IMR-90 (cell line): Measurements from ENCODE around the gene HECTD2. TPM values are rescaled to one million over a fixed set of nuclear protein-coding genes. Genes with fewer than 3 reads are reported as not detected.

Experiments used
- ATAC-seq: fragments of 200-7000 bp; cut with Tn5 transposase; 2 replicates; pipeline ENCODE4 v1.9.1; 2020; ENCODE audit warnings: low read depth, mild to moderate bottlenecking, moderate library complexity
- BruUV-seq: library from RNA; stranded (reverse); fragments of 400-500 nt; replicated peaks from 2 replicates; lab custom pipeline; 2021; lab: Mats Ljungman, UMichigan
- CTCF ChIA-PET: fragments of 300-600 bp; formaldehyde crosslinking; extraction: SDS; loops from one replicate; lab custom pipeline; 2021; ENCODE audit warnings: antibody characterized with exemption; lab: Yijun Ruan, JAX
- POLR2A ChIA-PET: fragments of 300-600 bp; sonication (Branson Sonifier 250); formaldehyde crosslinking; loops from one replicate; lab custom pipeline; 2022; ENCODE audit warnings: antibody characterized with exemption; ENCODE audit not compliant: unreplicated experiment; lab: Charles Lee
- DNase-seq: peaks from one replicate; pipeline ENCODE4 v3.0.0; 2013
- H2AFZ ChIP-seq: replicated peaks from 2 replicates; pipeline ENCODE3; 2013; ENCODE audit warnings: low read length, mild to moderate bottlenecking; ENCODE audit not compliant: poor library complexity
- H2AK5ac ChIP-seq: 2 replicates; pipeline ENCODE4 v1.6.1; 2013; ENCODE audit warnings: low read depth, low read length, inconsistent platforms
- H2AK9ac ChIP-seq: replicated peaks from 2 replicates; pipeline ENCODE3; 2013; ENCODE audit warnings: mild to moderate bottlenecking, low read depth, low read length, moderate library complexity; ENCODE audit not compliant: poor library complexity
- H2BK120ac ChIP-seq: 2 replicates; pipeline ENCODE4 v1.6.1; 2013; ENCODE audit warnings: low read depth, low read length, inconsistent platforms
- H2BK15ac ChIP-seq: 3 replicates; pipeline ENCODE4 v1.6.1; 2013; ENCODE audit warnings: low read depth, low read length, inconsistent platforms
- H2BK20ac ChIP-seq: 2 replicates; pipeline ENCODE4 v1.6.1; 2013; ENCODE audit warnings: low read depth, mild to moderate bottlenecking, inconsistent platforms, low read length, moderate library complexity
- H2BK5ac ChIP-seq: 2 replicates; pipeline ENCODE4 v1.6.1; 2013; ENCODE audit warnings: mild to moderate bottlenecking, low read depth, low read length, inconsistent platforms; ENCODE audit not compliant: poor library complexity, severe bottlenecking
- H3K14ac ChIP-seq: replicated peaks from 2 replicates; pipeline ENCODE4 v1.6.1; 2013; ENCODE audit warnings: low read depth, low read length, inconsistent platforms
- H3K18ac ChIP-seq: 2 replicates; pipeline ENCODE4 v1.6.1; 2013; ENCODE audit warnings: low read depth, low read length, control low read depth
- H3K23ac ChIP-seq: 2 replicates; pipeline ENCODE4 v1.6.1; 2013; ENCODE audit warnings: low read depth, low read length, inconsistent platforms
- H3K27ac ChIP-seq: 2 replicates; pipeline ENCODE4 v1.5.1; 2013; ENCODE audit warnings: mild to moderate bottlenecking, control low read depth, low read length; ENCODE audit not compliant: insufficient read depth
- H3K27me3 ChIP-seq: 2 replicates; pipeline ENCODE4 v1.6.1; 2013; ENCODE audit warnings: low read length; ENCODE audit not compliant: control insufficient read depth, insufficient read depth
- H3K36me3 ChIP-seq: 2 replicates; pipeline ENCODE4 v1.6.1; 2013; ENCODE audit warnings: low read length, mixed read lengths; ENCODE audit not compliant: control insufficient read depth, insufficient read depth
- H3K4ac ChIP-seq: 2 replicates; pipeline ENCODE4 v1.6.1; 2013; ENCODE audit warnings: low read depth, low read length, inconsistent platforms
- H3K4me1 ChIP-seq: 2 replicates; pipeline ENCODE4 v1.6.1; 2013; ENCODE audit warnings: low read length, mixed read lengths; ENCODE audit not compliant: control insufficient read depth, insufficient read depth
- H3K4me2 ChIP-seq: 2 replicates; pipeline ENCODE4 v1.6.1; 2013; ENCODE audit warnings: low read depth, mild to moderate bottlenecking, control low read depth, low read length, moderate library complexity
- H3K4me3 ChIP-seq: 2 replicates; pipeline ENCODE4 v1.5.1; 2013; ENCODE audit warnings: low read depth, mild to moderate bottlenecking, control low read depth, low read length, moderate library complexity; ENCODE audit not compliant: insufficient read depth
- H3K56ac ChIP-seq: 2 replicates; pipeline ENCODE4 v1.6.1; 2013; ENCODE audit warnings: low read length, inconsistent platforms; ENCODE audit not compliant: insufficient read depth; ENCODE audit errors: extremely low read depth
- H3K79me1 ChIP-seq, 2 experiments: 2 replicates each; pipeline ENCODE4 v1.6.1; 2013; ENCODE audit warnings: low read length in 2 of 2, inconsistent platforms in 1 of 2, low read depth in 1 of 2
- H3K9ac ChIP-seq: 2 replicates; pipeline ENCODE4 v1.6.1; 2013; ENCODE audit warnings: low read depth, low read length, control low read depth
- H3K9me1 ChIP-seq: 2 replicates; pipeline ENCODE4 v1.6.1; 2013; ENCODE audit warnings: low read length, inconsistent platforms; ENCODE audit not compliant: insufficient read depth
- H3K9me3 ChIP-seq: 2 replicates; pipeline ENCODE4 v1.6.1; 2013; ENCODE audit warnings: low read length; ENCODE audit not compliant: control insufficient read depth, insufficient read depth
- H4K20me1 ChIP-seq: 2 replicates; pipeline ENCODE4 v1.6.1; 2013; ENCODE audit warnings: low read length, inconsistent platforms; ENCODE audit not compliant: insufficient read depth
- H4K5ac ChIP-seq: 2 replicates; pipeline ENCODE4 v1.6.1; 2013; ENCODE audit warnings: mild to moderate bottlenecking, low read depth, low read length, control low read depth
- H4K8ac ChIP-seq, 2 experiments: 2 replicates each; pipeline ENCODE4 v1.6.1; 2013; ENCODE audit warnings: low read depth in 2 of 2, low read length in 2 of 2, control low read depth in 1 of 2, inconsistent platforms in 1 of 2
- H4K91ac ChIP-seq: 2 replicates; pipeline ENCODE4 v1.6.1; 2013; ENCODE audit warnings: low read depth, low read length, inconsistent platforms; ENCODE audit not compliant: insufficient read depth
- BHLHE40 ChIP-seq: fragments of 150-350 bp; IDR thresholded peaks from 2 replicates; pipeline ENCODE4 v1.6.1; 2016; ENCODE audit warnings: mild to moderate bottlenecking, low read depth, low read length
- CEBPB ChIP-seq: IDR thresholded peaks from 2 replicates; pipeline ENCODE4 v1.6.1; 2012; ENCODE audit warnings: low read depth, low read length, improper control_type of control experiment
- CHD1 ChIP-seq: IDR thresholded peaks from 2 replicates; pipeline ENCODE4 v1.6.1; 2012; ENCODE audit warnings: low read depth, low read length, improper control_type of control experiment
- CTCF ChIP-seq: conservative IDR thresholded peaks from 2 replicates; pipeline ENCODE4 v1.5.1; 2012; ENCODE audit warnings: mild to moderate bottlenecking, low read depth, low read length, improper control_type of control experiment
- ELK1 ChIP-seq: fragments of 150-350 bp; IDR thresholded peaks from 2 replicates; pipeline ENCODE4 v1.6.1; 2016; ENCODE audit warnings: low read depth, mild to moderate bottlenecking, low read length, moderate library complexity, borderline replicate concordance
- FOS ChIP-seq: fragments of 150-350 bp; IDR thresholded peaks from 2 replicates; pipeline ENCODE4 v1.6.1; 2016; ENCODE audit warnings: low read depth, low read length
- MAFK ChIP-seq: IDR thresholded peaks from 2 replicates; pipeline ENCODE4 v1.6.1; 2012; ENCODE audit warnings: low read depth, low read length, improper control_type of control experiment
- MXI1 ChIP-seq: IDR thresholded peaks from 2 replicates; pipeline ENCODE4 v1.6.1; 2012; ENCODE audit warnings: low read depth, mild to moderate bottlenecking, low read length, moderate library complexity, borderline replicate concordance
- POLR2A ChIP-seq: IDR thresholded peaks from 2 replicates; pipeline ENCODE4 v1.6.1; 2012; ENCODE audit warnings: mild to moderate bottlenecking, low read depth, low read length
- RAD21 ChIP-seq: IDR thresholded peaks from 2 replicates; pipeline ENCODE4 v1.6.1; 2012; ENCODE audit warnings: low read length, improper control_type of control experiment
- RCOR1 ChIP-seq: IDR thresholded peaks from 2 replicates; pipeline ENCODE4 v1.6.1; 2012; ENCODE audit warnings: mild to moderate bottlenecking, low read length, improper control_type of control experiment; ENCODE audit not compliant: insufficient replicate concordance
- RFX5 ChIP-seq: IDR thresholded peaks from 2 replicates; pipeline ENCODE4 v1.8.0; 2012; ENCODE audit warnings: low read depth, mild to moderate bottlenecking, low read length, moderate library complexity
- SMC3 ChIP-seq: fragments of 150-350 bp; IDR thresholded peaks from 2 replicates; pipeline ENCODE4 v1.6.1; 2016; ENCODE audit warnings: low read depth, mild to moderate bottlenecking, antibody characterized with exemption, low read length, moderate library complexity
- USF2 ChIP-seq: fragments of 150-350 bp; IDR thresholded peaks from 2 replicates; pipeline ENCODE4 v1.6.1; 2017; ENCODE audit warnings: mild to moderate bottlenecking, antibody characterized with exemption, low read length, low read depth
- dilution Hi-C: fragments of 300-500 bp; cut with HindIII; formaldehyde crosslinking; loops from one replicate; pipeline ENCODE4 v1.14.3; 2018; ENCODE audit warnings: low sequenced_read_pairs; ENCODE audit not compliant: unreplicated experiment
- in situ Hi-C: fragments of 300-500 bp; cut with MboI; formaldehyde crosslinking; loops from 3 replicates; pipeline ENCODE4 v1.14.3; 2019; ENCODE audit warnings: low sequenced_read_pairs, inconsistent platforms, mixed read lengths
- intact Hi-C: fragments of 100-400 bp; cut with micrococcal nuclease; formaldehyde crosslinking; loops from 2 replicates; pipeline ENCODE4 v1.10.0; 2022
- polyA plus RNA-seq, 3 experiments: library from polyadenylated mRNA; depleted of rRNA; stranded (reverse); fragments of >200 nt; gene quantifications; 2 replicates each; pipeline ENCODE4 v1.2.3, GENCODE V29; 2012; ENCODE audit warnings: low replicate concordance in 1 of 3
- total RNA-seq: library from RNA; depleted of rRNA; stranded (reverse); fragments of >200 nt; gene quantifications from 2 replicates; pipeline ENCODE4 v1.2.3, GENCODE V29; 2012

The HECTD2 gene
- total and polyA plus RNA-seq, 2 of the 4 experiments (the other 2 are of a cell fraction): 5.2 to 5.9 TPM

- TF ChIP-seq RCOR1 (no peak), BHLHE40 (no peak), MAFK (no peak), MXI1 (no peak), FOS (no peak), USF2 (no peak), CTCF (no peak), ELK1 (no peak), RFX5 (no peak), RAD21 (no peak), CHD1 (no peak), CEBPB (no peak), SMC3 (no peak), POLR2A (no peak)
- Histone ChIP-seq H3K14ac (no peak overlapping the region), H3K4me1 (no peaks in the 10 kb centered on the region), H2BK15ac (no peak overlapping the region), H2AK9ac (no peak overlapping the region), H2BK120ac (no peak overlapping the region), H4K20me1 (no peaks in the 10 kb centered on the region), H2BK5ac (no peak overlapping the region), H2AFZ (no peak overlapping the region), H3K36me3 (no peaks in the 10 kb centered on the region), H3K9ac (no peak overlapping the region), H3K4me3 (no peak overlapping the region), H4K91ac (no peak overlapping the region), H3K23ac (no peak overlapping the region), H2BK20ac (no peak overlapping the region), H3K18ac (no peak overlapping the region), H4K5ac (no peak overlapping the region), H3K79me1 (no peaks in the 10 kb centered on the region), H3K4me2 (no peak overlapping the region), H2AK5ac (no peak overlapping the region), H3K9me3 (peaks cover 9% of the 10 kb centered on the region), H3K56ac (no peak overlapping the region), H3K27ac (no peak overlapping the region), H4K8ac (no peak overlapping the region), H3K27me3 (no peaks in the 10 kb centered on the region; the same call in 1 of the 2 replicates), H3K9me1 (no peaks in the 10 kb centered on the region), H3K4ac (no peak overlapping the region)
- dilution Hi-C loops (no loop called here), in situ Hi-C loops (no loop called here), intact Hi-C loops (no loop called here)
- POLR2A ChIA-PET: no interaction called here
- no peak for ATAC-seq
- no TSS peak for BruUV-seq
- CTCF ChIA-PET: interaction anchor here (2.1 kb wide), 1 partner anchor 76 kb away, joined by 9 read pairs; no protein-coding TSS in a partner anchor
- DNase-seq: no peak
Measured at GRCh38 chr10:91374052-91374451, 36.1 kb upstream of the HECTD2 start.
